HepG2 (cell line): Measurements from ENCODE around the gene DPM2. TPM values are rescaled to one million over a fixed set of nuclear protein-coding genes. Genes with fewer than 3 reads are reported as not detected.

Experiments used
- ATAC-seq: fragments of 200-7000 bp; cut with Tn5 transposase; 3 replicates; pipeline ENCODE4 v1.9.1; 2020; ENCODE audit warnings: mild to moderate bottlenecking, moderate library complexity
- BruUV-seq: library from RNA; stranded (reverse); fragments of 400-500 nt; replicated peaks from 2 replicates; lab custom pipeline; 2021; lab: Mats Ljungman, UMichigan
- CTCF ChIA-PET: fragments of 300-600 bp; formaldehyde crosslinking; extraction: SDS; loops from one replicate; lab custom pipeline; 2021; ENCODE audit warnings: low total read pairs, inconsistent platforms, low intra/inter-chr PET ratio; lab: Yijun Ruan, JAX
- POLR2A ChIA-PET: fragments of 350-600 bp; sonication (Branson Sonifier 250); formaldehyde crosslinking; loops from one replicate; lab custom pipeline; 2020; ENCODE audit warnings: antibody characterized with exemption, inconsistent platforms; lab: Yijun Ruan, JAX
- DNase-seq: peaks from one replicate; pipeline ENCODE4 v3.0.0-alpha.2; 2015; ENCODE audit warnings: low spot score
- FAIRE-seq: peaks from 3 replicates; lab custom pipeline; 2011; peaks lifted over from hg19 to GRCh38; lab: Jason Lieb, UNC
- H2AFZ ChIP-seq: one replicate; pipeline ENCODE4 v1.6.1; 2011; ENCODE audit warnings: low read length, inconsistent platforms
- H3K27ac ChIP-seq: fragments of 300-600 bp; 3 replicates; pipeline ENCODE4 v1.8.0; 2011; ENCODE audit warnings: mixed run types, mild to moderate bottlenecking, mixed read lengths, low read length, inconsistent platforms; ENCODE audit not compliant: insufficient read depth; ENCODE audit errors: extremely low read length
- H3K27me3 ChIP-seq, 2 experiments: fragments of 200-600 bp in 1 of 2; 2 replicates in 1 of 2; 3 replicates in 1 of 2; pipeline versions ENCODE4 v1.6.0 to v1.8.0; 2011; ENCODE audit warnings: low read length in 2 of 2, mild to moderate bottlenecking in 2 of 2, moderate library complexity in 2 of 2, inconsistent platforms in 1 of 2; ENCODE audit not compliant: insufficient read depth in 2 of 2, control insufficient read depth in 1 of 2
- H3K36me3 ChIP-seq, 2 experiments: fragments of 200-600 bp in 1 of 2; replicated peaks in 1 of 2; 2 replicates in 1 of 2; 3 replicates in 1 of 2; pipeline versions ENCODE4 v1.5.1 to v1.8.0; 2011; ENCODE audit warnings: low read length in 2 of 2, inconsistent platforms in 1 of 2; ENCODE audit not compliant: insufficient read depth in 2 of 2, control insufficient read depth in 1 of 2
- H3K4me1 ChIP-seq: 2 replicates; pipeline ENCODE4 v1.5.1; 2012; ENCODE audit warnings: low read length, inconsistent platforms; ENCODE audit not compliant: insufficient read depth
- H3K4me2 ChIP-seq: 2 replicates; pipeline ENCODE4 v1.6.0; 2011; ENCODE audit warnings: low read depth, low read length, inconsistent platforms
- H3K4me3 ChIP-seq, 3 experiments: fragments of 200-600 bp in 1 of 3; sonication (generic), shearing (Covaris generic) in 1 of 3; replicated peaks in 1 of 3; 2 replicates each; pipeline ENCODE4 v1.5.1; 2011 to 2016; ENCODE audit warnings: low read length in 3 of 3, inconsistent platforms in 2 of 3, low read depth in 2 of 3, mild to moderate bottlenecking in 2 of 3, control low read depth in 1 of 3, mixed read lengths in 1 of 3; ENCODE audit not compliant: insufficient read depth in 1 of 3
- H3K79me2 ChIP-seq: one replicate; pipeline ENCODE4 v1.6.1; 2011; ENCODE audit warnings: low read length, inconsistent platforms; ENCODE audit not compliant: insufficient read depth
- H3K9ac ChIP-seq: 2 replicates; pipeline ENCODE4 v1.6.0; 2011; ENCODE audit warnings: mild to moderate bottlenecking, low read depth, low read length, inconsistent platforms; ENCODE audit not compliant: insufficient read depth
- H3K9me3 ChIP-seq: 2 replicates; pipeline ENCODE4 v1.5.1; 2012; ENCODE audit warnings: mild to moderate bottlenecking, low read length
- H4K20me1 ChIP-seq: 2 replicates; pipeline ENCODE4 v1.6.0; 2011; ENCODE audit warnings: inconsistent platforms, mild to moderate bottlenecking, low read length, moderate library complexity; ENCODE audit not compliant: insufficient read depth
- ARID3A ChIP-seq: IDR thresholded peaks from 2 replicates; pipeline ENCODE4 v1.6.1; 2012; ENCODE audit warnings: low read depth, low read length, improper control_type of control experiment
- BRCA1 ChIP-seq: sonication (generic); formaldehyde crosslinking; IDR thresholded peaks from 2 replicates; pipeline ENCODE4 v1.4.0; 2020; ENCODE audit warnings: missing genetic modification reagents
- HCFC1 ChIP-seq: fragments of 150-350 bp; IDR thresholded peaks from 2 replicates; pipeline ENCODE4 v1.6.1; 2014; ENCODE audit warnings: low read depth, low read length
- KDM2A ChIP-seq: sonication (generic); formaldehyde crosslinking; IDR thresholded peaks from 2 replicates; pipeline ENCODE4 v1.4.0; 2020; ENCODE audit warnings: low read depth, missing genetic modification reagents, borderline replicate concordance
- KDM4B ChIP-seq: sonication (generic); formaldehyde crosslinking; IDR thresholded peaks from 2 replicates; pipeline ENCODE4 v1.4.0; 2020; ENCODE audit warnings: missing genetic modification reagents
- NCOA5 ChIP-seq: sonication (generic); formaldehyde crosslinking; IDR thresholded peaks from 2 replicates; pipeline ENCODE4 v1.4.0; 2020; ENCODE audit warnings: missing genetic modification reagents
- RFX1 ChIP-seq: fragments of 450-650 bp; IDR thresholded peaks from 2 replicates; pipeline ENCODE4 v1.6.1; 2017
- YY1 ChIP-seq: IDR thresholded peaks from 2 replicates; pipeline ENCODE4 v1.6.1; 2011; ENCODE audit warnings: low read length, low read depth, moderate library complexity, mild to moderate bottlenecking; ENCODE audit not compliant: insufficient read depth, insufficient replicate concordance
- ZNF160 ChIP-seq: sonication (generic); formaldehyde crosslinking; IDR thresholded peaks from 2 replicates; pipeline ENCODE4 v1.8.0; 2022; ENCODE audit warnings: mild to moderate bottlenecking, inconsistent platforms, missing genetic modification reagents
- ZNF281 ChIP-seq: sonication (generic); formaldehyde crosslinking; IDR thresholded peaks from 2 replicates; pipeline ENCODE4 v1.4.0; 2020; ENCODE audit warnings: missing genetic modification reagents, borderline replicate concordance
- ZNF644 ChIP-seq: IDR thresholded peaks from 2 replicates; pipeline ENCODE4 v1.6.1; 2016; ENCODE audit warnings: low read depth
- ZNF737 ChIP-seq: sonication (generic); formaldehyde crosslinking; IDR thresholded peaks from 2 replicates; pipeline ENCODE4 v1.5.0; 2020; ENCODE audit warnings: missing genetic modification reagents, mild to moderate bottlenecking, borderline replicate concordance
- WGBS: methylation state at CpG from one replicate; pipeline ENCODE4 v1.1.6; 2017; ENCODE audit warnings: low lambda C conversion rate; 5-methylcytosine and 5-hydroxymethylcytosine counted together
- in situ Hi-C: cut with HindIII; loops from 2 replicates; pipeline ENCODE4 v1.10.0; 2017; ENCODE audit warnings: low pct_unique_long_range_greater_than_20kb; ENCODE audit not compliant: extremely low pct_ligation_motif_present
- intact Hi-C: fragments of 100-400 bp; cut with micrococcal nuclease; formaldehyde crosslinking; loops from one replicate; pipeline ENCODE4 v1.10.0; 2022; ENCODE audit not compliant: unreplicated experiment
- polyA plus RNA-seq, 8 experiments: library from polyadenylated mRNA; depleted of rRNA in 3 of 8; stranded (reverse) in 7 of 8; unstranded in 1 of 8; fragments of >200 nt; fragmentation: Illumina TruSeq in 4 of 8; extraction: Trizol in 4 of 8; gene quantifications; 2 replicates each; pipeline versions ENCODE4 v1.2.1 to v1.2.3, GENCODE V29; 2011 to 2016; ENCODE audit warnings: low read depth in 4 of 8, missing spikeins in 1 of 8, mixed read lengths in 1 of 8; ENCODE audit not compliant: insufficient read depth in 1 of 8
- total RNA-seq, 5 experiments: library from RNA; depleted of rRNA; stranded (reverse); fragments of >200 nt; fragmentation: Illumina TruSeq; extraction: Trizol; gene quantifications; 2 replicates each; pipeline ENCODE4 v1.2.3, GENCODE V29; 2016; ENCODE audit warnings: low read depth in 1 of 5
- TF ChIP-seq, protein P1 (sequence below): sonication (generic); IDR thresholded peaks from 2 replicates; pipeline ENCODE4 v1.6.1; 2016; ENCODE audit warnings: low read depth, borderline replicate concordance

The DPM2 gene
- total and polyA plus RNA-seq, 2 of the 13 experiments (the other 11 are each of a cell fraction or from before 2014, with no cell fraction given), result 24.8 to 35.3 TPM

DNA sequence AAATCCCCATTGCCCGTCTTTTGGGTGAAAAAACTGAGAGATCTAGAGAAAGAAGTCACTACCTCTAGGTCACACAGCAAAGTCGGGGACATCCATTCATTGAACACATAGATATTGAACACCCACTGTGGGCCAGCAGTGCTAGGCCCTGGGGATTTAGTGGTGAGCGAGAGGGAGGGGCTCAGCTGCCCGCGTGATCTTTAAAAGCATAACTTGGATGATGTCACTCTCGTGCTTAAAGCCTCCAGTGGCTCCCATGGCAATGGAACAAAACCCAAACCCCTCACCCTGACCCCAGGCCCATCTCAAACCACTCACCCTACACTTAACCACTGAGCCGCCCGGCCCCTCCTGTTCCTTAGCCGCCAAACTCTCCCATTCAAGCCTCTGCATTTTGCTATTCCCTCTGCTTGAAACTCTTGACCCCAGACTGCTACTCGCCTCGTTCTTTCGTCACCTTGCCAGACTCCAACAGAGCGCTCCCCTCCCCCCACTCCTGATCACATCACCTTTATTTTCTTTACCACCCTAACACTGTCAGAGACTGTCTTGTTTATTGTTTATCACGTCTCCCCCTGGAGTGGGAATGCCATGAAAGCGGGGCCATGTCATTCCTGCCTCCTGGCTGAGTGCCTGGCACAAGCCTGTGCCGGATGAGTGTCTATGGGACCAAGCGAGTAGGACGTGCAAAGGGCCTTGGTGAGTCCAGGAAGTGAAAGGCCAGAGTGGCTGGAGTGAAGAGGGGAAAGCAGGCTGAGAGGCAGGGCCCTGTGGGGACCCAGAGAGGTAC lies 6.4 kb downstream of the DPM2 start (continued):
- peak; percentile 32; the same call in 1 of the 2 replicates for TF ChIP-seq ZNF737 (CRISPR knock-in tag)
- no peak for TF ChIP-seq ZNF160 (CRISPR knock-in tag)
- 0 out of 2 replicates have a peak, but pooled peaks have one; percentile 8 for TF ChIP-seq ZNF644 (CRISPR knock-in tag)
- TF ChIP-seq ZNF281 (CRISPR knock-in tag), result peak; percentile 56; the same call in 1 of the 2 replicates

GRCh38 chr9:127930231-127931091 lies 7.2 kb downstream of the DPM2 start, which contains the start of gene PIP5KL1:
Gene PIP5KL1 (minus strand): TSS chr9:127930777. CDS start chr9:127930752, 25 bp downstream.
- Histone ChIP-seq H3K9me3 (no peaks in the 10 kb centered on the region), H3K9ac (no peak within 1 kb of the TSS), H3K4me2 (peak within 1 kb of the TSS; percentile 66), H3K79me2 (peaks cover under 1% of the 10 kb centered on the region), H3K4me3 (peak within 1 kb of the TSS; percentile 32 to 73 (median 64); a peak in 5 of 6 replicates), H3K4me1 (peaks cover 48% of the 10 kb centered on the region), H4K20me1 (no peaks in the 10 kb centered on the region), H3K36me3 (peaks cover 0 to 2% of the 10 kb centered on the region in 2 experiments; a peak in 1 of 5 replicates), H2AFZ (no peak within 1 kb of the TSS), H3K27me3 (peaks cover 0 to 33% of the 10 kb centered on the region in 2 experiments), H3K27ac (peak within 1 kb of the TSS; percentile 31)
- intact Hi-C loops (no loop called here), in situ Hi-C loops (no loop called here)
- DNase-seq, result peak; percentile 67
- WGBS, result 6% methylated on average over 10 of the region's 70 CpGs
- CTCF ChIA-PET, result no interaction called here
- FAIRE-seq, result no peak
- POLR2A ChIA-PET, result interaction anchor here (1.1 to 1.3 kb wide), 2 partner anchors 14 to 22 kb away, joined by 3 read pairs; partner anchors contain the start of gene ST6GALNAC4
- BruUV-seq, result no TSS peak
- peak; percentile 80 for ATAC-seq
- TF ChIP-seq KDM2A (CRISPR knock-in tag) (peak; percentile 86; the same call in 1 of the 2 replicates), NCOA5 (no peak), RFX1 (no peak), ARID3A (no peak), YY1 (no peak), BRCA1 (CRISPR knock-in tag) (no peak), HCFC1 (no peak), KDM4B (CRISPR knock-in tag) (no peak)
- TF ChIP-seq, protein P1, sequence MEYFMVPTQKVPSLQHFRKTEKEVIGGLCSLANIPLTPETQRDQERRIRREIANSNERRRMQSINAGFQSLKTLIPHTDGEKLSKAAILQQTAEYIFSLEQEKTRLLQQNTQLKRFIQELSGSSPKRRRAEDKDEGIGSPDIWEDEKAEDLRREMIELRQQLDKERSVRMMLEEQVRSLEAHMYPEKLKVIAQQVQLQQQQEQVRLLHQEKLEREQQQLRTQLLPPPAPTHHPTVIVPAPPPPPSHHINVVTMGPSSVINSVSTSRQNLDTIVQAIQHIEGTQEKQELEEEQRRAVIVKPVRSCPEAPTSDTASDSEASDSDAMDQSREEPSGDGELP, result no peak
